Skeletal muscle satellite cell (primary cell): ENCODE results near the gene GK.
"Not testable (repeated sequence)": the region's sequence is repeated elsewhere in the genome, so short reads cannot be mapped to it uniquely, and the experiment has no call there.

Experiments
- H3K27me3 ChIP-seq: 2 replicates; pipeline ENCODE4 v1.7.0; 2013; ENCODE audit warnings: low read length; ENCODE audit not compliant: control insufficient read depth, insufficient read depth
- H3K36me3 ChIP-seq: 2 replicates; pipeline ENCODE4 v1.7.0; 2013; ENCODE audit warnings: mild to moderate bottlenecking, control low read depth, low read length; ENCODE audit not compliant: insufficient read depth
- H3K4me1 ChIP-seq: 2 replicates; pipeline ENCODE4 v1.7.0; 2013; ENCODE audit warnings: low read length; ENCODE audit not compliant: control insufficient read depth, insufficient read depth
- H3K4me2 ChIP-seq: 2 replicates; pipeline ENCODE4 v1.7.0; 2013; ENCODE audit warnings: mild to moderate bottlenecking, low read length
- H3K4me3 ChIP-seq: 2 replicates; pipeline ENCODE4 v1.7.0; 2013; ENCODE audit warnings: low read length
- H3K9ac ChIP-seq: 2 replicates; pipeline ENCODE4 v1.7.0; 2013; ENCODE audit warnings: mild to moderate bottlenecking, low read depth, low read length, moderate library complexity
- H3K9me3 ChIP-seq: replicated peaks from 2 replicates; pipeline ENCODE4 v1.7.0; 2013; ENCODE audit warnings: mild to moderate bottlenecking, control low read depth, low read length

Gene GK

DNA sequence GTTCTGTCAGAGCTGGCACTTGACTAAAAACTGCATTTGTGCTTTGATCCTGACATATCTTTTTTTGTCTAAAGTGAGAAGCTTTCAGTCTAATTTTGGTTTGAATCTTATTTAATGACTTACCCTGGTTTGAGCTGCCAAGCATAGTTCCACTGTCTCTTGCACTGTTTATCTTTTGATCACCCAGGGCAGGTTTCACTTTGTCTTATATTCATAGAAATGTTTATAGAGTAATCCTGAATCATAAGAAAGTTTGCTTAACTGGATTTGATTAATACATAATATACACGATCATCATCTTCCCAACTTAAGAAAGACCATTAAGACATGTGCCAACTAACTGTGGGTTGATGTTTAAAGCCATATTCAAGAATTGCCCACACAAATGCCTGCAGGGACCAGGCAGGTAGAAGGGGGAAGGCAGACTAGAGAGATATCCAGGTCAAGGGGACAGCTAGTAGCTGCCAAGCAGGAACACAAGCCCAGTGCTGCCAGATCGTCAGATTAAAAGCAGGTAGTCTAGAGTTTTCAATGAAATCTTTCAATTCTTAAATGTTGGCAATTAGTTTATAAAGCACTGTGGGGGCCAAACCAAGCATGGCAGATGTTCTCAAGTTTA, 1.9 kb downstream of the GK start:
- H3K36me3 ChIP-seq: no peaks in the 10 kb centered on the region
- no peaks in the 10 kb centered on the region for H3K27me3 ChIP-seq
- H3K4me1 ChIP-seq: peaks cover 9% of the 10 kb centered on the region
- no peaks in the 10 kb centered on the region for H3K9me3 ChIP-seq
- peak overlapping the region; percentile 26 for H3K4me3 ChIP-seq
- peak overlapping the region; percentile 90 for H3K9ac ChIP-seq
- peak overlapping the region; percentile 54 for H3K4me2 ChIP-seq

DNA sequence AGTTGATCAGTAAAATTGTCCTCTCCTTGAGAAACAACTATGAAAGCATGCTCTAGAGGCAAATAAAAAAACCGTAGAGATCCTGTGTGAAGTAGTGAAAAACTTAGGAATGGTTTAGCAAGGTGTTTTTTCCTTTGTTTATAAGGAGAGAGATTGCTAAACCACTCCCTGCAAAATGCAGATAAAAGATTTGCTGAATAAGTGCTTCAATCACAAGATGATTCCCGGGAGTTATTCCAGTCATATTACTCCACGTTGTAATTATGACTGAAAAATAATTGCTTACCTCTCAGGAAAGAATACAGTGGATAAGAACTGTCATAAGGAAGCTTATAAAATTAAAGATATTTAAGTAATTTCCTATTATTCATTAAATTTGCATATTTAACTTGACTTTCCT, 2.8 kb downstream of the GK start:
- H3K27me3 ChIP-seq: no peaks in the 10 kb centered on the region
- H3K9ac ChIP-seq: no peak overlapping the region
- H3K4me1 ChIP-seq: peaks cover 9% of the 10 kb centered on the region
- H3K9me3 ChIP-seq: no peaks in the 10 kb centered on the region
- no peak overlapping the region for H3K4me3 ChIP-seq
- H3K36me3 ChIP-seq: no peaks in the 10 kb centered on the region
- no peak overlapping the region for H3K4me2 ChIP-seq

DNA sequence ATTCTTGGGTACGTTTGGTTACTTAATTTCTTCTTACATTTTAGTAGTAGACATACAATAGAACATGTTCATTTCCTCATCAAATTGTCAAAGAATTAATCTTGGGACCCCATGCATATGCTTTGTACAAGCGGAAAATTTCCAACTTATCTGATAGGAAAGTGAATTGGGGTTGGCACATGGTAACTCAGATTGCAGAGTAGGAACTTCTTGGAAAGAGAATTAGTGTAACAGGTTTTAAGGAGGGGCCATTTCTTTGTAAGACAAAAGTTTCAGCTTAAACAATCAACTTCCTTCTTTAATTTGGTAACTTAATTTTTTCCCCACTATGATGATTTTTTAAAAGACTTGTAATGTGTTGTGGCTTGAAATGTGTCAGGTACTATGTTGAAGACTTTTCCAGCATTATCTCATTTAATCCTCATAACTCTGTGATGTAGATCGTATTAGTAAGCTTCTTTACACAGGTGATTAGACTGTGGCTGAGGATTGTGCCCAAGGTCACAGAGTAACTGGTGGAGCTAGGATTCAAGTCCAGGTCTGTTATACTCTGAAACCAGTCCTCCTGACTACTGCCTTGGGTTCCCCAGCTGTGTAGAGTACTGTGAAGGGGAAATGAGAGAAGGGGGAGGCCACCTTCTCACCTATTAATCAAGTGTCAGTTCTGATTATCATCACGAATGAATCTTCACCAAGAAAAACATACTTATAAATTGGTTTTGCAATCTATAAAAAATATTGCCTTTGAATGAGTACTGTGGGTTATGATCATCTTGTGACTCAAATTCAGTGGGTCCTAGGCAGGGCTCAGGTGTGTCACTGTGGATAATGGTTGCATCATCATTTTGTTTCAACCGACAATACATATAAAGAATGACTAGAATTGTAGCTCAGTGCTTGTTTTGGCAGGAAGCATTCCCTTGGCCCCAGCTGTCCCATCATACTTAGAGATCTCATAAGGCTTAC, 4.3 kb downstream of the GK start:
- no peaks in the 10 kb centered on the region for H3K9me3 ChIP-seq
- no peaks in the 10 kb centered on the region for H3K27me3 ChIP-seq
- no peaks in the 10 kb centered on the region for H3K36me3 ChIP-seq
- H3K4me3 ChIP-seq: no peak overlapping the region
- H3K4me1 ChIP-seq: peaks cover 9% of the 10 kb centered on the region
- no peak overlapping the region for H3K4me2 ChIP-seq
- H3K9ac ChIP-seq: no peak overlapping the region

GRCh38 chrX:30659421-30659820, 6.2 kb downstream of the GK start:
- peaks cover 9% of the 10 kb centered on the region for H3K4me1 ChIP-seq
- peak overlapping the region; percentile 49 for H3K9ac ChIP-seq
- no peaks in the 10 kb centered on the region for H3K27me3 ChIP-seq
- no peaks in the 10 kb centered on the region for H3K9me3 ChIP-seq
- H3K4me3 ChIP-seq: no peak overlapping the region
- H3K36me3 ChIP-seq: no peaks in the 10 kb centered on the region
- no peak overlapping the region for H3K4me2 ChIP-seq

- Histone ChIP-seq H3K36me3 (no peaks in the 10 kb centered on the region), H3K27me3 (no peaks in the 10 kb centered on the region), H3K4me1 (peaks cover 6% of the 10 kb centered on the region), H3K9ac (no peak overlapping the region), H3K9me3 (no peaks in the 10 kb centered on the region), H3K4me3 (no peak overlapping the region), H3K4me2 (no peak overlapping the region)
These were observed 8.0 kb downstream of the GK start for GRCh38 chrX:30661228-30661627.

DNA sequence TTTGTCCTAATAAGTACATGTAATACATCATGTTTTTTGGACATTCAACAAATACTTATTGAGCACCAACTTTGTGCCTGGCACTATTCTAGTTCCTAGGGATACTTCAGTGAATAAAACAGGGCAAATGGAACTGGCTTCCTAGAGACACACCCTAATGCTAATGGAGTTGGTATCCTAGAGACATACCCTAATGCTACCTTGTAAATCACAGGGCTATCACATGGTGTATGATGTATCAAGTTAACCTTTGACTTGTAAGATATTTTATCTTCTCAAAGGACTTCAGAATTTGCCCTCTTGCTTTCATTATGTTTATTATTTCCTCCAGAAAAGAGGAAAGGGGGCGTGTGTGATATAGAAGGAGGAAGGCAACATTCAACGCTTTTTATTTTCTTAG, 10.1 kb downstream of the GK start:
- H3K9ac ChIP-seq: no peak overlapping the region
- no peak overlapping the region for H3K4me2 ChIP-seq
- no peaks in the 10 kb centered on the region for H3K27me3 ChIP-seq
- H3K4me3 ChIP-seq: no peak overlapping the region
- peaks cover 3% of the 10 kb centered on the region for H3K4me1 ChIP-seq
- H3K36me3 ChIP-seq: no peaks in the 10 kb centered on the region
- no peaks in the 10 kb centered on the region for H3K9me3 ChIP-seq

DNA sequence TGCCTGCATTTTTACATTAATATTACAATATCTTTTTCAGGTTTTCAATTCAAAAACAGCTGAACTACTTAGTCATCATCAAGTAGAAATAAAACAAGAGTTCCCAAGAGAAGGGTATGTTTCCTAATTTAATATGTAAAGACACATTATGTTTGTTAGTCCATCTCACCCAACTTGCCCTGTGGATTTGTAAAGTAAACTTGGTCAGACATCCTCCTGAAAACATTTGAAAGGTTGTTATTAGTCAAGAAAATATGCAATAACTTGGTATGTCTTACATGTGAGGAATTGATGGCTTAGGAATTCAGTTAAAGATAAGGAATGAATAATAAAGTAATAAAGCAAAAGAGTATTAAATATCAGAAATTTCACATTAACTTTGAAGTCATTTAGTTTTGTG, 12.2 kb downstream of the GK start:
- Histone ChIP-seq H3K27me3 (no peaks in the 10 kb centered on the region), H3K9ac (no peak overlapping the region), H3K36me3 (no peaks in the 10 kb centered on the region), H3K4me2 (no peak overlapping the region), H3K9me3 (no peaks in the 10 kb centered on the region), H3K4me1 (no peaks in the 10 kb centered on the region), H3K4me3 (no peak overlapping the region)

DNA sequence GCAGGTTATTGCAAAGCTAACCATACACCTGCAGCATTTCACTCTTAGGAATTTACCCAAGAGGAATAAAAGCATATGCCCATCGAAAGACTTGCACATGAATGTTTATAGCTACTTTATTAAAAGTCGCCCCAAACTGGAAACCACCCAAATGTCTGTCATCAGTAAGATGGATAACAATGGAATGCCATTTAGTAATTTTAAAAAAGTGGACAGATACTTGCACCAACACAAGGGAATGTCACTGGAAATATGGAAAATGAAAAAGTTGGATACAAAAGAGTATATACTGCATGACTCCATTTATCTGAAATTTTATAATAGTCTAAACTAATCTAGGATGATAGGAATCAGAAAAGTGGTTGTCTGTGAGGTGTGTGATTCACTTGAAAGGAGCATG, 12.9 kb downstream of the GK start:
- H3K9ac ChIP-seq: no peak overlapping the region
- no peak overlapping the region for H3K4me2 ChIP-seq
- H3K4me1 ChIP-seq: no peaks in the 10 kb centered on the region
- H3K36me3 ChIP-seq: no peaks in the 10 kb centered on the region
- H3K9me3 ChIP-seq: no peaks in the 10 kb centered on the region
- no peak overlapping the region for H3K4me3 ChIP-seq
- no peaks in the 10 kb centered on the region for H3K27me3 ChIP-seq

GRCh38 chrX:30668581-30668980, 15.4 kb downstream of the GK start:
- H3K4me1 ChIP-seq: no peaks in the 10 kb centered on the region
- H3K27me3 ChIP-seq: no peaks in the 10 kb centered on the region
- no peaks in the 10 kb centered on the region for H3K9me3 ChIP-seq
- no peak overlapping the region for H3K9ac ChIP-seq
- H3K4me3 ChIP-seq: no peak overlapping the region
- H3K36me3 ChIP-seq: no peaks in the 10 kb centered on the region
- no peak overlapping the region for H3K4me2 ChIP-seq

GRCh38 chrX:30671189-30671588, 18.0 kb downstream of the GK start:
- not testable (repeated sequence) for H3K4me1 ChIP-seq, H3K4me3 ChIP-seq, H3K27me3 ChIP-seq, H3K9ac ChIP-seq, H3K9me3 ChIP-seq, H3K36me3 ChIP-seq, H3K4me2 ChIP-seq

GRCh38 chrX:30673127-30673796, 20.0 kb downstream of the GK start:
- Histone ChIP-seq H3K9ac (no peak overlapping the region), H3K36me3 (no peaks in the 10 kb centered on the region), H3K9me3 (no peaks in the 10 kb centered on the region), H3K4me3 (no peak overlapping the region), H3K4me1 (no peaks in the 10 kb centered on the region), H3K27me3 (no peaks in the 10 kb centered on the region), H3K4me2 (no peak overlapping the region)
